ENCODE measurements around the gene MLLT3. TPM values are rescaled to one million over a fixed set of nuclear protein-coding genes. Genes with fewer than 3 reads are reported as not detected.

The MLLT3 gene
- total RNA-seq, 1 experiment from 2014 or later: 7.0 TPM

DNA sequence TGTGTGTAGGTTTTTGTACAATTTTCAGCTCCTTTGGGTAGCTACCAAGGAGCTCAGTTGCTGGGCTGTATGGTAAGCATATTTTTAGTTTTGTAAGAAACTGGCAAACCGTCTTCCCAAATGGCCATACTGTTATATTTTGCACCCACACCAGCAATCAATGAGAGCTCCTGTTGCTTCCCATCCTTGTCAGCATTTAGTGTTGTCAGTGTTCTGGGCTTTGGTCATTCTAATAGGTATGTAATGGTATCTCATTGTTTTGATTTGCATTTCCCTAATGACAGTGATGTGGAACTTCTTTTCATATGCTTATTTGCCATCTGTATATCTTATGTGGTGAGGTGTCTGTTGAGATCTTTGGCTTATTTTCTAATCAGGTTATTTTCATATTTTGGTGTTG is 320.1 kb downstream of the MLLT3 start (continued):
- TF ChIP-seq, protein P1, sequence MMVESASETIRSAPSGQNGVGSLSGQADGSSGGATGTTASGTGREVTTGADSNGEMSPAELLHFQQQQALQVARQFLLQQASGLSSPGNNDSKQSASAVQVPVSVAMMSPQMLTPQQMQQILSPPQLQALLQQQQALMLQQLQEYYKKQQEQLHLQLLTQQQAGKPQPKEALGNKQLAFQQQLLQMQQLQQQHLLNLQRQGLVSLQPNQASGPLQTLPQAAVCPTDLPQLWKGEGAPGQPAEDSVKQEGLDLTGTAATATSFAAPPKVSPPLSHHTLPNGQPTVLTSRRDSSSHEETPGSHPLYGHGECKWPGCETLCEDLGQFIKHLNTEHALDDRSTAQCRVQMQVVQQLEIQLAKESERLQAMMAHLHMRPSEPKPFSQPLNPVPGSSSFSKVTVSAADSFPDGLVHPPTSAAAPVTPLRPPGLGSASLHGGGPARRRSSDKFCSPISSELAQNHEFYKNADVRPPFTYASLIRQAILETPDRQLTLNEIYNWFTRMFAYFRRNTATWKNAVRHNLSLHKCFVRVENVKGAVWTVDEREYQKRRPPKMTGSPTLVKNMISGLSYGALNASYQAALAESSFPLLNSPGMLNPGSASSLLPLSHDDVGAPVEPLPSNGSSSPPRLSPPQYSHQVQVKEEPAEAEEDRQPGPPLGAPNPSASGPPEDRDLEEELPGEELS (CRISPR knock-in tag; IDR thresholded peaks at IDR 0.05): peak; percentile 81; the same call in 1 of the 2 replicates
- TF ChIP-seq NFE2L1 (CRISPR knock-in tag; IDR thresholded peaks at IDR 0.05) (peak; percentile 79; the same call in 1 of the 2 replicates), PRRX2 (CRISPR knock-in tag; IDR thresholded peaks at IDR 0.05) (no peak), NR2C2 (CRISPR knock-in tag; IDR thresholded peaks at IDR 0.05) (no peak), SMAD4 (CRISPR knock-in tag; IDR thresholded peaks at IDR 0.05) (no peak), ELF4 (CRISPR knock-in tag; IDR thresholded peaks at IDR 0.05; ENCODE audit: low read depth) (no peak), JUN (CRISPR knock-in tag; IDR thresholded peaks at IDR 0.05) (no peak)

DNA sequence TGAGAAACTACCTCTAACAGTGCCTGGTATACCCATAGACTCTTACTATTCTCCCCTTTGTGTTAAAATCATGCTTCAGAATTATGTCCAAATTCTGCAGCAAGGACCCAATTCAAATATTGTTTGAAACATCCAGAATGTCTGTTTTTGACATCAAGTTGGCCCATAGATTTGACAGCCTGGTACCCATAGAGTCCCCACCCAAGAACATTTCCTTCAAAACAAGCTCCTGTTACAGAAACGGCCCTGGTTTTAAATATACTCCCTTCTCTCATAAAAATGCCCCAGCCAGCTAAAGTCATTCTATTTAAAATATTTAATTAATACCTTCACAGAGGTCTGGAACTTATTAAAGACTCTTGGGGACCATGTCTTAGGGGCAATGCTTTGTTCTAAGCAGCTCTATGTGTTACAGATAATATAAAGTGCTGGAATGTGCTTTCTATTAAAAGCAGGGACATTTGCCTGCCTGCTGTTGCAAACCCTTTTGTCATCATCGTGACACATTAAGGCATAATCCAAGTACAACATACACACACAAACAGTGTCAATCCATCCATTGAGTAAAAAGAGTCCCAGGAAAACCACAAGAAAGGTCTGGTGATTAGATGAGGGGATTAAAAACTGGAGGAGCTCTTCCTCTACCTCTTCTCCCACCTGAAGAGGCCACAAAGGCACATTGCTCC is 321.7 kb downstream of the MLLT3 start:
- TF ChIP-seq FOXK1 (CRISPR knock-in tag; IDR thresholded peaks at IDR 0.05): no peak
- TF ChIP-seq GABPB1 (CRISPR knock-in tag; IDR thresholded peaks at IDR 0.05): no peak
- H3K4me1 Mint-ChIP-seq: peaks cover 62% of the 10 kb centered on the region
- ChIA-PET POLR2A (no interaction called here), CTCF (no interaction called here)
- H3K27me3 Mint-ChIP-seq (ENCODE audit: low read depth): no peaks in the 10 kb centered on the region
- H3K4me3 Mint-ChIP-seq: no peak overlapping the region
- H3K36me3 Mint-ChIP-seq: peaks cover 6% of the 10 kb centered on the region
- H3K9me3 Mint-ChIP-seq: peaks cover 6% of the 10 kb centered on the region; the same call in 1 of the 2 replicates
- no peak for DNase-seq (ENCODE audit: low spot score)
- peak overlapping the region; percentile 50 for H3K27ac Mint-ChIP-seq
- no peak for ATAC-seq

GRCh38 chr9:20297646-20298084 is 324.6 kb downstream of the MLLT3 start:
- CTCF ChIA-PET: no interaction called here
- H3K9me3 Mint-ChIP-seq: peaks cover 18% of the 10 kb centered on the region
- H3K36me3 Mint-ChIP-seq: peaks cover 6% of the 10 kb centered on the region
- DNase-seq (ENCODE audit: low spot score): no peak
- no peak for ATAC-seq
- POLR2A ChIA-PET: no interaction called here
- H3K4me3 Mint-ChIP-seq: no peak overlapping the region
- H3K4me1 Mint-ChIP-seq: peaks cover 39% of the 10 kb centered on the region
- H3K27ac Mint-ChIP-seq: no peak overlapping the region
- no peaks in the 10 kb centered on the region for H3K27me3 Mint-ChIP-seq (ENCODE audit: low read depth)
- TF ChIP-seq GABPB1 (CRISPR knock-in tag; IDR thresholded peaks at IDR 0.05) (no peak), NR3C1 (CRISPR knock-in tag; conservative IDR thresholded peaks at IDR 0.05; ENCODE audit: low read depth) (no peak), GTF2I (CRISPR knock-in tag; conservative IDR thresholded peaks at IDR 0.05) (no peak), IRF2 (CRISPR knock-in tag; IDR thresholded peaks at IDR 0.05; ENCODE audit: borderline replicate concordance, low read depth) (no peak), ZNF281 (CRISPR knock-in tag; IDR thresholded peaks at IDR 0.05) (no peak), FOXP1 (CRISPR knock-in tag; IDR thresholded peaks at IDR 0.05; ENCODE audit: borderline replicate concordance) (no peak), TCF7 (CRISPR knock-in tag; IDR thresholded peaks at IDR 0.05; ENCODE audit: low read depth) (no peak), ZSCAN18 (CRISPR knock-in tag; IDR thresholded peaks at IDR 0.05) (no peak), NR1H2 (CRISPR knock-in tag; IDR thresholded peaks at IDR 0.05) (no peak), CREB1 (CRISPR knock-in tag; IDR thresholded peaks at IDR 0.05) (no peak), NFE2L1 (CRISPR knock-in tag; IDR thresholded peaks at IDR 0.05) (no peak), TEAD4 (CRISPR knock-in tag; IDR thresholded peaks at IDR 0.05) (no peak), EMX1 (CRISPR knock-in tag; IDR thresholded peaks at IDR 0.05) (no peak), ZNF396 (CRISPR knock-in tag; IDR thresholded peaks at IDR 0.05; ENCODE audit: borderline replicate concordance) (no peak)
- TF ChIP-seq, protein P2, sequence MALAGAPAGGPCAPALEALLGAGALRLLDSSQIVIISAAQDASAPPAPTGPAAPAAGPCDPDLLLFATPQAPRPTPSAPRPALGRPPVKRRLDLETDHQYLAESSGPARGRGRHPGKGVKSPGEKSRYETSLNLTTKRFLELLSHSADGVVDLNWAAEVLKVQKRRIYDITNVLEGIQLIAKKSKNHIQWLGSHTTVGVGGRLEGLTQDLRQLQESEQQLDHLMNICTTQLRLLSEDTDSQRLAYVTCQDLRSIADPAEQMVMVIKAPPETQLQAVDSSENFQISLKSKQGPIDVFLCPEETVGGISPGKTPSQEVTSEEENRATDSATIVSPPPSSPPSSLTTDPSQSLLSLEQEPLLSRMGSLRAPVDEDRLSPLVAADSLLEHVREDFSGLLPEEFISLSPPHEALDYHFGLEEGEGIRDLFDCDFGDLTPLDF (CRISPR knock-in tag; IDR thresholded peaks at IDR 0.05): no peak
- TF ChIP-seq, protein P3, sequence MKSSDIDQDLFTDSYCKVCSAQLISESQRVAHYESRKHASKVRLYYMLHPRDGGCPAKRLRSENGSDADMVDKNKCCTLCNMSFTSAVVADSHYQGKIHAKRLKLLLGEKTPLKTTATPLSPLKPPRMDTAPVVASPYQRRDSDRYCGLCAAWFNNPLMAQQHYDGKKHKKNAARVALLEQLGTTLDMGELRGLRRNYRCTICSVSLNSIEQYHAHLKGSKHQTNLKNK (CRISPR knock-in tag; IDR thresholded peaks at IDR 0.05): no peak
- TF ChIP-seq, protein P4, sequence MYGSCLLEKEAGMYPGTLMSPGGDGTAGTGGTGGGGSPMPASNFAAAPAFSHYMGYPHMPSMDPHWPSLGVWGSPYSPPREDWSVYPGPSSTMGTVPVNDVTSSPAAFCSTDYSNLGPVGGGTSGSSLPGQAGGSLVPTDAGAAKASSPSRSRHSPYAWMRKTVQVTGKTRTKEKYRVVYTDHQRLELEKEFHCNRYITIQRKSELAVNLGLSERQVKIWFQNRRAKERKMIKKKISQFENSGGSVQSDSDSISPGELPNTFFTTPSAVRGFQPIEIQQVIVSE (CRISPR knock-in tag; IDR thresholded peaks at IDR 0.05; ENCODE audit: borderline replicate concordance): no peak
